Sigmoid colon (tissue), 3 donors: ENCODE data around the gene SMYD5.
A peak's percentile ranks its signal among the peaks of the same experiment; 100 is the strongest.

ENCODE experiments used
- CTCF ChIP-seq, 4 experiments: fragments of 450-650 bp in 3 of 4; fragments of 200-600 bp in 1 of 4; IDR thresholded peaks; one replicate each; pipeline ENCODE4 v1.5.1; 2016 to 2019; ENCODE audit warnings: antibody characterized with exemption in 4 of 4, mild to moderate bottlenecking in 3 of 4, moderate library complexity in 2 of 4
- POLR2A ChIP-seq, 2 donors: fragments of 450-650 bp; IDR thresholded peaks; one replicate each; pipeline ENCODE4 v1.6.1; 2016; ENCODE audit warnings: antibody characterized with exemption in 2 of 2, mild to moderate bottlenecking in 2 of 2, moderate library complexity in 2 of 2

DNA sequence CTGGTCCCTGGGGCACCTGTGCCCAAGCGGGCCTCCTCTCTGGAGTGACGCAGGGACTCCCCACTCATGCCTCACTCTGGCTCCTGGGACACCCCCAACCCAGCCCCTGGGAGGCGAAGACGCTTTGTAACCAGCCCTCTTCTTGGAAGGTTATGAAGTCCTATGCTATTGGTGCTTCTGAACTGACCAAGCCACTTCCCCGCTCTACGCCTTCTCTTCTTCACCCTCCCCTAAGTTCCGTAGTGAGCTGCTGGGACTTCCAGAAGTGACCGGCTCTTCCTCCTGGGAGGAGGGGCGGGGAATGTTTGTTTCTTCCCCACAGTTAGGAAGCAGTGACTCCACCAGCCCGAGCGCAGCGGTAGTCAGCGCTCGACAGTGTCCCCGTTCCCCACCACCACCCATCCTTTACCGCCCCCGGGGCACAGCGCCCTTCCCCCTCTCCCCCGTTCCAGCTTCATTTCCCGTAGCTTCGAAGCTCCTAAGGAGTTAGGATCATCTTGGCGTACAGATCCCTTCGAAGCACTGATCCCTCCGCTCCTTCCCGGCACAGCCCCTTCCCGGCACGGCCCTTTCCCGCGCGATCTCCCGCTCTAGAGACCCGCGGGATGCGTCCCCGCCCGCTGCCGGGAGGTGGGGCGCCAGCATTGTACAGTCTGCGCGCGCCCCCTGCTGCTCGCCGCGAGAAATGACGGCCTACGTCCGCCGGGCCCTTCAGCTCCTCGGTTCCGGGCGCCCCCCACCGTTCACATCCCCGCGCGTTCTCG lies 37.0 kb upstream of the SMYD5 start:
- peak; percentile 94 to 100 (median 98) for TF ChIP-seq CTCF (IDR thresholded peaks at IDR 0.05)
- no peak for TF ChIP-seq POLR2A (IDR thresholded peaks at IDR 0.05)
